BLaER1 (cell line): ENCODE data around the gene LCAT.

ENCODE experiments used
- H3K27ac ChIP-seq: shearing (Covaris generic); formaldehyde crosslinking; 2 replicates; pipeline ENCODE4 v1.8.1; 2022
- H3K27me3 ChIP-seq: shearing (Covaris generic); formaldehyde crosslinking; 2 replicates; pipeline ENCODE4 v1.8.1; 2022
- H3K36me3 ChIP-seq: shearing (Covaris generic); formaldehyde crosslinking; 2 replicates; pipeline ENCODE4 v1.8.1; 2022
- H3K4me1 ChIP-seq: shearing (Covaris generic); formaldehyde crosslinking; 2 replicates; pipeline ENCODE4 v1.8.1; 2022
- H3K4me2 ChIP-seq: shearing (Covaris generic); formaldehyde crosslinking; 2 replicates; pipeline ENCODE4 v1.8.1; 2022
- H3K4me3 ChIP-seq: shearing (Covaris generic); formaldehyde crosslinking; 2 replicates; pipeline ENCODE4 v1.8.1; 2022
- H3K9ac ChIP-seq: shearing (Covaris generic); formaldehyde crosslinking; 2 replicates; pipeline ENCODE4 v1.8.1; 2022
- H3K9me3 ChIP-seq: shearing (Covaris generic); formaldehyde crosslinking; 2 replicates; pipeline ENCODE4 v1.8.1; 2022
- H4K20me1 ChIP-seq: shearing (Covaris generic); formaldehyde crosslinking; 2 replicates; pipeline ENCODE4 v1.8.1; 2022
- Cebpa-rat ChIP-seq: shearing (Covaris generic); IDR thresholded peaks from 2 replicates; pipeline ENCODE4 v1.8.1; 2022

Gene LCAT

GRCh38 chr16:67943619-67944504 lies at the start of gene LCAT:
Gene LCAT, minus strand, starts transcription at chr16:67944120. Its CDS starts 19 bp downstream, at chr16:67944101.
- Histone ChIP-seq H3K4me3 (no peak within 1 kb of the TSS), H3K36me3 (peaks cover 69% of the 10 kb centered on the region), H4K20me1 (peaks cover 9% of the 10 kb centered on the region; the same call in 1 of the 2 replicates), H3K4me1 (peaks cover 45% of the 10 kb centered on the region), H3K9ac (no peak within 1 kb of the TSS), H3K27me3 (no peaks in the 10 kb centered on the region), H3K27ac (0 out of 2 replicates have a peak within 1 kb of the TSS, but pooled peaks have one; percentile 26), H3K9me3 (no peaks in the 10 kb centered on the region), H3K4me2 (no peak within 1 kb of the TSS)
- TF ChIP-seq Cebpa-rat: no peak

GRCh38 chr16:67993207-67994039 lies 49.5 kb upstream of the LCAT start:
- no peak for TF ChIP-seq Cebpa-rat
- H3K4me3 ChIP-seq: peak overlapping the region; percentile 55
- H3K9ac ChIP-seq: peak overlapping the region; percentile 39
- no peaks in the 10 kb centered on the region for H3K36me3 ChIP-seq
- peaks cover 38% of the 10 kb centered on the region for H3K4me1 ChIP-seq
- peak overlapping the region; percentile 88 for H3K4me2 ChIP-seq
- H3K27ac ChIP-seq: peak overlapping the region; percentile 79
- H3K9me3 ChIP-seq: peaks cover 8% of the 10 kb centered on the region; the same call in 1 of the 2 replicates
- H3K27me3 ChIP-seq: no peaks in the 10 kb centered on the region
- H4K20me1 ChIP-seq: no peaks in the 10 kb centered on the region

- Histone ChIP-seq H4K20me1 (no peaks in the 10 kb centered on the region), H3K27ac (peak overlapping the region; percentile 79), H3K4me3 (no peak overlapping the region), H3K9ac (no peak overlapping the region), H3K4me1 (peaks cover 34% of the 10 kb centered on the region), H3K27me3 (no peaks in the 10 kb centered on the region), H3K36me3 (no peaks in the 10 kb centered on the region), H3K4me2 (peak overlapping the region; percentile 88), H3K9me3 (peaks cover under 1% of the 10 kb centered on the region; the same call in 1 of the 2 replicates)
- no peak for TF ChIP-seq Cebpa-rat
Observed at GRCh38 chr16:67992661-67993206, 48.8 kb upstream of the LCAT start.

- Histone ChIP-seq H3K27ac (no peak overlapping the region), H3K9me3 (no peaks in the 10 kb centered on the region), H3K4me3 (no peak overlapping the region), H3K9ac (no peak overlapping the region), H4K20me1 (no peaks in the 10 kb centered on the region), H3K4me1 (peaks cover 54% of the 10 kb centered on the region), H3K36me3 (no peaks in the 10 kb centered on the region), H3K27me3 (no peaks in the 10 kb centered on the region), H3K4me2 (no peak overlapping the region)
- TF ChIP-seq Cebpa-rat: no peak
Observed at GRCh38 chr16:67990018-67990386, 46.1 kb upstream of the LCAT start.

- no peaks in the 10 kb centered on the region for H3K36me3 ChIP-seq
- H4K20me1 ChIP-seq: no peaks in the 10 kb centered on the region
- H3K4me2 ChIP-seq: no peak overlapping the region
- no peaks in the 10 kb centered on the region for H3K9me3 ChIP-seq
- H3K9ac ChIP-seq: no peak overlapping the region
- H3K4me1 ChIP-seq: peaks cover 54% of the 10 kb centered on the region
- no peaks in the 10 kb centered on the region for H3K27me3 ChIP-seq
- H3K4me3 ChIP-seq: no peak overlapping the region
- H3K27ac ChIP-seq: no peak overlapping the region
- no peak for TF ChIP-seq Cebpa-rat
Observed at GRCh38 chr16:67989322-67990017, 45.5 kb upstream of the LCAT start.

- Histone ChIP-seq H3K4me1 (peaks cover 54% of the 10 kb centered on the region), H3K4me3 (no peak overlapping the region), H3K4me2 (no peak overlapping the region), H3K36me3 (no peaks in the 10 kb centered on the region), H3K9me3 (no peaks in the 10 kb centered on the region), H4K20me1 (no peaks in the 10 kb centered on the region), H3K9ac (no peak overlapping the region), H3K27ac (no peak overlapping the region), H3K27me3 (no peaks in the 10 kb centered on the region)
- TF ChIP-seq Cebpa-rat: no peak
Observed at GRCh38 chr16:67988675-67989074, 44.8 kb upstream of the LCAT start.

- no peak overlapping the region for H3K4me3 ChIP-seq
- no peak overlapping the region for H3K9ac ChIP-seq
- H3K4me2 ChIP-seq: no peak overlapping the region
- no peak overlapping the region for H3K27ac ChIP-seq
- H3K4me1 ChIP-seq: peaks cover 48% of the 10 kb centered on the region
- no peaks in the 10 kb centered on the region for H4K20me1 ChIP-seq
- H3K36me3 ChIP-seq: no peaks in the 10 kb centered on the region
- H3K9me3 ChIP-seq: no peaks in the 10 kb centered on the region
- TF ChIP-seq Cebpa-rat: no peak
- no peaks in the 10 kb centered on the region for H3K27me3 ChIP-seq
Observed at GRCh38 chr16:67987460-67988160, 43.7 kb upstream of the LCAT start.

- Histone ChIP-seq H3K4me2 (no peak overlapping the region), H3K27ac (no peak overlapping the region)
- TF ChIP-seq Cebpa-rat: no peak
Observed at GRCh38 chr16:67986949-67987348, 43.0 kb upstream of the LCAT start.

More at GRCh38 chr16:67986949-67987348, 43.0 kb upstream of the LCAT start:
- H4K20me1 ChIP-seq: no peaks in the 10 kb centered on the region
- H3K9me3 ChIP-seq: no peaks in the 10 kb centered on the region
- no peaks in the 10 kb centered on the region for H3K27me3 ChIP-seq
- H3K4me3 ChIP-seq: no peak overlapping the region
- peaks cover 41% of the 10 kb centered on the region for H3K4me1 ChIP-seq
- no peaks in the 10 kb centered on the region for H3K36me3 ChIP-seq
- H3K9ac ChIP-seq: no peak overlapping the region
